Putamen (tissue), 1 donor: ENCODE results near the gene ITGAX.
"Not testable (repeated sequence)": the region's sequence is repeated elsewhere in the genome, so short reads cannot be mapped to it uniquely, and the experiment has no call there.

Experiments
- DNase-seq: peaks from one replicate; pipeline ENCODE4 v3.0.0-alpha.2; 2016; ENCODE audit warnings: low spot score

ITGAX gene

DNA sequence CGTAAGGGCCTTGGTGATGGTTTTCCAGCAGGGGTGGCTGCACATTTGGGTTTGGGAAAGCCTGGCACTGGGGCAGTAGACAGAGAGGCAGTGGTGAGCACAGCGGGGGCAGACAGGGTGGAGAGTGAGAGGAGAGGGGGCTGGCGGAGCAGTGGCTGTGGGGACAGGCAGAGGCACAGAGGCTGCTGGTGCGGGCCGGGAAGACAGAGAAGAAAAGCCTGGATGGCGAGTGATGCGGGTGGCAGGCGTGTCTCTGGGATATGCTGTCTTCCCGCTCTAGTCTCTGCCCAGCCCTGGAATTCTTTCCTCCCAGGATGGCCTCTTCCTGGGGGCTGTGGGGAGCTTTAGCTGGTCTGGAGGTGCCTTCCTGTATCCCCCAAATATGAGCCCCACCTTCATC lies 55.1 kb downstream of the ITGAX start:
- DNase-seq: no peak

- no peak for DNase-seq
Observed at GRCh38 chr16:31411024-31411844, 56.3 kb downstream of the ITGAX start.

DNA sequence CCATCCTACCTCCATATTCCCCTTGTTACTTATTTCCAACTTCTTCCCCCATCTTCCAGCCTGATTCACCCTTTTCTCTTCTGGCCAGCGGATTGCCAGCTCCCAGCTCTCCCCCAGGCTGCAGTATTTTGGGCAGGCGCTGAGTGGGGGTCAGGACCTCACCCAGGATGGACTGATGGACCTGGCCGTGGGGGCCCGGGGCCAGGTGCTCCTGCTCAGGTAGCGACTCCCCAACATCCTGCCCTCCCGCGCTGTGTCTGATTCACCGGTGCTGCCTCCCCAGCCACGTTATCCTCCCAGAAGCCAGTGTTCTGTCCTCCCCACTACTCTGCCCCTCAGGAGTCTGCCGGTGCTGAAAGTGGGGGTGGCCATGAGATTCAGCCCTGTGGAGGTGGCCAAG lies 57.8 kb downstream of the ITGAX start:
- no peak for DNase-seq

DNA sequence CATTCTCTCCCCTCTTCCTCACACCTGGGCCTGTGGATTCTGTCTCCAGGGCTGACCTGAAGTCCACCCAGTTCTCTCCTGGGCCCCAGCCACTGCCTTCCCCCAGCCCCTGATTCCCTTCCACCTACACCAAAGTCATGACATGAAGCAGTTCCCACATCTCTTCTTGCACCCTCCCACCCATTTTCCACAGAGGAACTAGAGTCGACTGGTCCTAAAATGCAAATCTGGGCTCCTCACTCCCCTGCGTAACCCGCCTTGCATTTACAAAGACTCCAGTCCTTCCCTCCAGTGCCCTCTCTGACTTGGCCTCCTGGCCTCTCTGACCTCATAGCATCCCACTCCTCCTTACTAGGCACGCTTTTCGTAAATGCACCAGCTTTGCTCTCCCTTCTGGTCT lies 58.4 kb downstream of the ITGAX start:
- no peak for DNase-seq

- no peak for DNase-seq
Observed at GRCh38 chr16:31413943-31414342, 59.0 kb downstream of the ITGAX start.

- DNase-seq: no peak
Observed at GRCh38 chr16:31414706-31415105, 59.7 kb downstream of the ITGAX start.

- no peak for DNase-seq
Observed at GRCh38 chr16:31416371-31416770, 61.4 kb downstream of the ITGAX start.

- not testable (repeated sequence) for DNase-seq
Observed at GRCh38 chr16:31417036-31417435, 62.1 kb downstream of the ITGAX start.

- DNase-seq: no peak
Observed at GRCh38 chr16:31417916-31418315, 62.9 kb downstream of the ITGAX start.

- no peak for DNase-seq
Observed at GRCh38 chr16:31420037-31420436, 65.1 kb downstream of the ITGAX start.

DNA sequence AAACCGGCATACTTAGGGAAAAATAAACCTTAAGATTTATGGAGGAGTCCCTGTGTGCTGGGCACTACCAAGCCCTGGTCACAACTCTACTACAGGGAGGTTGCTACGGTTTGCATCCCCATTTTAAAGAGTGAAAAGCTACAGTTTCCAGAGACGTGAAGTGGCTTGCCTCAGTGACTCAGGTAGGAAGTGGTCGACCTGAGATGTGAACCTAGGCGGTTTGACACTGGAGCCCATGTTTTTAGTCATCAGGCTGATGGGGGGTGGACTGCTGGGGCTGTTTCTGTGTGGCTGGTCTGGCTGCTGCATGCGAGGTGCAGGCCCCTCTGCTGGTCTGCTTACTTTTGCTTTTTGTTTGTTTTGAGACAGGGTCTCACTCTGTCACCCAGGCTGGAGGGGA lies 66.6 kb downstream of the ITGAX start:
- no peak for DNase-seq

GRCh38 chr16:31423241-31423640 lies 68.3 kb downstream of the ITGAX start:
- no peak for DNase-seq

- no peak for DNase-seq
Observed at GRCh38 chr16:31423801-31424200, 68.8 kb downstream of the ITGAX start.

DNA sequence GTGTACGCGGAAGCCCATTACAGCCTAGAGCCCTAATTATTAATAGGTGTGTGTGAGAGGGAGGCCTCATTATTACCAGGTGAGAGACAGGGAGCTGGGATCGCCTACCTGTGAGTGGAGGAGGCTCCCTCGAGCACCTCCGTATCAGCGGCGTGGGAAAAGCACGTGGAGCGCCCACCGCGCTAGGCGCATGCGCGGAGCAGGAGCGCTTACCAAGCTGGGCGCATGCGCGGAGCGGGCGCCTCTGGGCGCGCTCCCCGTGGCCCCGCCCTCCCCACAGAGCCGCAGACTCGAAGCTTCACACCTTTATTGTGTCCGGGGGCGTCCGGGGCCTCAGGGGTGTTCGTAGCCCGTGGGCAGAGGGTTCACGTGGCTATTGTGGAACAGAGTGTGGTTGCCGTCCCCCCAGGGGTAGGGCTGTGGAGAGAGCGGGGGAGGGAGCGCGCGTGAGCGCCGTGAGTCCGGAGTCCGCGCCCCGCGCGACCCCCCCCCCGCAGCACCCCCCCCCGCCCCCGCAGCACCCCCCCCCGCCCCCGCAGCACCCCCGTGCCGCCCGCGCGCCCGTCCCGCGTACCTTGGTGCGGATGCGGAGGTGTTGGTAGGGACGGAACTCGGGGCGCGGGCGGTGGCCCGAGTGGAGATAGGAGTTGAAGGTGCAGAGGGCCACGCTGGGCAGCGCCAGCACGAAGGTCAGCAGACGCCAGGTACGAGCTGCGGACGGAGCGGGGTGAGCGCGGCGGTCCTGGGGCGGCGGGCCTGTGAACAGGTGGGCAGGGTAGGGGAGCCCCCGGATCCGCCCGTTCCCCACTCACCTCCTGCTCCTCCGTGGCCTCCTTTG lies 72.7 kb downstream of the ITGAX start:
- DNase-seq: peak; percentile 65

DNA sequence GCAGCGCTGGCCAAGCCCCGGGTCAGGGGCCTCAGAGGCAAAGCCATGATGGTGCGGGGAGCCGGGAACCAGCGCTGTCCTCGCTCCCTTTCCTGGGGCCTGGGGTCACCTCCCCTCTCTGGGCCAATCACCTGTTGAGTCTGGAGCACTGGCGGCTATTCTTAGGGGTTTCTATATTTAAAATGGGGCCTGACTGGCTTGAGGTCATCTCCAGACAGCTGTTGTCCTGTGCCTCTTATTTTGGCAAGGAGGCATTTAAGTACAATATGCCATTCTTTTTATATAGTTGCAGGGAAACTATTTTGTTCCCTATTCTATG lies 73.3 kb downstream of the ITGAX start, which contains the start of gene COX6A2:
Gene COX6A2 (minus strand): TSS at position 82 of the 319 bp plus-strand sequence. CDS start 35 bp downstream, at position 47.
- DNase-seq: no peak

DNA sequence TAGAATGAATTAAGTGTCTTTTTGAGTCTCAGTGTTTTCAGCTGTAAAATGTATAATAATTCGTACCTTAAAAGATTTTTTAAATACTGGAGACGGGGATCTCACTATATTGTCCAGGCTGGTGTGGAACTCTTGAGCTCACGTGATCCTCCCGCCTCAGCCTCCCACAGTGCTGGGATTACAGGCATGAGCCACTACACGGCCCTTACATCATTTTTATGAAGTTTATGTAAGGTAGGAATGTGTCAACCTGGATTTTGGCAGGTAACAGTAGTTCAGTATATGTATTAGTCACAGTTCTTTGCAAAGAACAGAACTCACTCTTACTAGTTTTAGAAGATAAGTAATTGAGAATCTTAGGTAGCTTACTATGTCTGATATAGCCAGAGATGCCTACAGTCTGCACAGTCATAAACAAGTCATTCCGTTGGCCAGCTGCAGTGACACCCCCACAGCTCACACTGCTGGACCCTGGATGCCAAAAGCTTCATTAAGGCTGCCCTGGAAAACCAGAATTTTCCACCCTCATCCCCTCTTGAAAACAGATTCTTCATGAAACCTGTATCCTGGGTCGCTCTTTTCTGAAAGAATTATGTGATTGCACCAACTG lies 73.8 kb downstream of the ITGAX start:
- peak; percentile 29 for DNase-seq

GRCh38 chr16:31429314-31429713 lies 74.3 kb downstream of the ITGAX start:
- no peak for DNase-seq

- no peak for DNase-seq
Observed at GRCh38 chr16:31429796-31430195, 74.8 kb downstream of the ITGAX start.

- DNase-seq: no peak
Observed at GRCh38 chr16:31430380-31431052, 75.5 kb downstream of the ITGAX start.
